Measurements from ENCODE around the gene PLCB4.
"Not testable (repeated sequence)": the region's sequence is repeated elsewhere in the genome, so short reads cannot be mapped to it uniquely, and the experiment has no call there.

Gene PLCB4

GRCh38 chr20:9142809-9143208 lies 73.9 kb downstream of the PLCB4 start:
- DNase-seq (ENCODE audit: low read depth), result no peak

GRCh38 chr20:9143926-9144325 lies 75.0 kb downstream of the PLCB4 start:
- DNase-seq (ENCODE audit: low read depth), result no peak

GRCh38 chr20:9144643-9145042 lies 75.8 kb downstream of the PLCB4 start:
- DNase-seq (ENCODE audit: low read depth), result no peak

GRCh38 chr20:9145142-9145541 lies 76.3 kb downstream of the PLCB4 start:
- DNase-seq (ENCODE audit: low read depth), result no peak

- DNase-seq (ENCODE audit: low read depth), result no peak
Observed at GRCh38 chr20:9146649-9147048, 77.8 kb downstream of the PLCB4 start.

- DNase-seq (ENCODE audit: low read depth), result no peak
Observed at GRCh38 chr20:9147547-9148024, 78.7 kb downstream of the PLCB4 start.

- DNase-seq (ENCODE audit: low read depth), result no peak
Observed at GRCh38 chr20:9148291-9148690, 79.4 kb downstream of the PLCB4 start.

GRCh38 chr20:9149087-9149486 lies 80.2 kb downstream of the PLCB4 start:
- DNase-seq (ENCODE audit: low read depth), result no peak

- DNase-seq (ENCODE audit: low read depth), result no peak
Observed at GRCh38 chr20:9149796-9150195, 80.9 kb downstream of the PLCB4 start.

GRCh38 chr20:9150679-9151078 lies 81.8 kb downstream of the PLCB4 start:
- no peak for DNase-seq (ENCODE audit: low read depth)

- not testable (repeated sequence) for DNase-seq (ENCODE audit: low read depth)
Observed at GRCh38 chr20:9152139-9152538, 83.3 kb downstream of the PLCB4 start.

- DNase-seq (ENCODE audit: low read depth), result no peak
Observed at GRCh38 chr20:9154464-9155024, 85.7 kb downstream of the PLCB4 start.

GRCh38 chr20:9156529-9157280 lies 87.8 kb downstream of the PLCB4 start:
- DNase-seq (ENCODE audit: low read depth), result no peak

GRCh38 chr20:9160331-9160730 lies 91.4 kb downstream of the PLCB4 start:
- DNase-seq (ENCODE audit: low read depth), result no peak

GRCh38 chr20:9160757-9161156 lies 91.9 kb downstream of the PLCB4 start:
- no peak for DNase-seq (ENCODE audit: low read depth)

- DNase-seq (ENCODE audit: low read depth), result no peak
Observed at GRCh38 chr20:9161311-9161710, 92.4 kb downstream of the PLCB4 start.

- no peak for DNase-seq (ENCODE audit: low read depth)
Observed at GRCh38 chr20:9163251-9163650, 94.4 kb downstream of the PLCB4 start.

- DNase-seq (ENCODE audit: low read depth), result no peak
Observed at GRCh38 chr20:9163995-9164394, 95.1 kb downstream of the PLCB4 start.

- no peak for DNase-seq (ENCODE audit: low read depth)
Observed at GRCh38 chr20:9165261-9165660, 96.4 kb downstream of the PLCB4 start.

GRCh38 chr20:9166153-9166780 lies 97.4 kb downstream of the PLCB4 start:
- no peak for DNase-seq (ENCODE audit: low read depth)

GRCh38 chr20:9169409-9169808 lies 100.5 kb downstream of the PLCB4 start:
- no peak for DNase-seq (ENCODE audit: low read depth)

- DNase-seq (ENCODE audit: low read depth), result no peak
Observed at GRCh38 chr20:9172851-9173250, 104.0 kb downstream of the PLCB4 start.

GRCh38 chr20:9177278-9177677 lies 108.4 kb downstream of the PLCB4 start:
- no peak for DNase-seq (ENCODE audit: low read depth)

All from activated T-cell treated with anti-CD3 and anti-CD28 coated beads for 24 hours (primary cell).